Upper lobe of right lung (tissue), 1 donor: Measurements from ENCODE around the gene DHRS9. TPM values are rescaled to one million over a fixed set of nuclear protein-coding genes. Genes with fewer than 3 reads are reported as not detected.
A peak's percentile ranks its signal among the peaks of the same experiment; 100 is the strongest.

Experiments
- ATAC-seq: fragments of 200-7000 bp; cut with Tn5 transposase; one replicate; pipeline ENCODE4 v1.9.1; 2020; ENCODE audit warnings: mild to moderate bottlenecking, moderate library complexity
- DNase-seq: peaks from one replicate; pipeline ENCODE4 v3.0.0-alpha.2; 2020
- H3K27ac ChIP-seq: fragments of 200-600 bp; one replicate; pipeline ENCODE4 v1.8.0; 2022
- H3K27me3 ChIP-seq: fragments of 200-600 bp; one replicate; pipeline ENCODE4 v1.8.0; 2022; ENCODE audit warnings: mild to moderate bottlenecking
- H3K36me3 ChIP-seq: fragments of 200-600 bp; one replicate; pipeline ENCODE4 v1.8.0; 2022
- H3K4me1 ChIP-seq: fragments of 200-600 bp; one replicate; pipeline ENCODE4 v1.8.0; 2022
- H3K4me3 ChIP-seq: fragments of 200-600 bp; one replicate; pipeline ENCODE4 v1.8.0; 2022; ENCODE audit warnings: mild to moderate bottlenecking
- H3K9me3 ChIP-seq: fragments of 200-600 bp; one replicate; pipeline ENCODE4 v1.8.0; 2022
- CTCF ChIP-seq: fragments of 200-600 bp; IDR thresholded peaks from one replicate; pipeline ENCODE4 v1.8.0; 2022; ENCODE audit warnings: antibody characterized with exemption
- intact Hi-C: fragments of 100-400 bp; cut with DNase I; formaldehyde crosslinking; loops from one replicate; pipeline ENCODE4 v1.11.0; 2022
- total RNA-seq: library from RNA; stranded (reverse); fragmentation: NEBNext Ultra II Directional; extraction: Animal tissue kit (Norgen Biotek cat#: 25700); gene quantifications from one replicate; pipeline ENCODE4 v1.2.1, GENCODE V29; 2021
- donor health status: DM: no; HTN: yes; CAD: no; lungs with severe emphysema.

Gene DHRS9
- total RNA-seq, 1 donor from 2014 or later = 7.6 TPM

GRCh38 chr2:169073963-169074751 is 4.8 kb downstream of the DHRS9 start:
- H3K4me1 ChIP-seq = no peaks in the 10 kb centered on the region
- no peak overlapping the region for H3K27ac ChIP-seq
- no peak for ATAC-seq
- no peak overlapping the region for H3K4me3 ChIP-seq
- TF ChIP-seq CTCF = no peak
- intact Hi-C loops = no loop called here
- H3K36me3 ChIP-seq = no peaks in the 10 kb centered on the region
- H3K27me3 ChIP-seq = no peaks in the 10 kb centered on the region
- no peaks in the 10 kb centered on the region for H3K9me3 ChIP-seq
- DNase-seq = no peak

- no peaks in the 10 kb centered on the region for H3K36me3 ChIP-seq
- H3K27me3 ChIP-seq = no peaks in the 10 kb centered on the region
- DNase-seq = no peak
- ATAC-seq = no peak
- H3K27ac ChIP-seq = no peak overlapping the region
- H3K4me1 ChIP-seq = no peaks in the 10 kb centered on the region
- TF ChIP-seq CTCF = no peak
- no peak overlapping the region for H3K4me3 ChIP-seq
- no peaks in the 10 kb centered on the region for H3K9me3 ChIP-seq
- intact Hi-C loops = no loop called here
Observed at GRCh38 chr2:169077674-169078240, 8.4 kb downstream of the DHRS9 start.

- Histone ChIP-seq H3K27me3 (no peaks in the 10 kb centered on the region), H3K27ac (no peak overlapping the region), H3K36me3 (no peaks in the 10 kb centered on the region), H3K9me3 (peaks cover 5% of the 10 kb centered on the region), H3K4me3 (no peak overlapping the region), H3K4me1 (no peaks in the 10 kb centered on the region)
- intact Hi-C loops = no loop called here
- TF ChIP-seq CTCF = no peak
- ATAC-seq (peak; percentile 69), DNase-seq (no peak)
Observed at GRCh38 chr2:169080250-169081069, 11.1 kb downstream of the DHRS9 start.

- ATAC-seq (no peak), DNase-seq (no peak)
- H3K4me3 ChIP-seq = no peak overlapping the region
- H3K36me3 ChIP-seq = no peaks in the 10 kb centered on the region
- intact Hi-C loops = no loop called here
- H3K27me3 ChIP-seq = no peaks in the 10 kb centered on the region
- peaks cover 6% of the 10 kb centered on the region for H3K9me3 ChIP-seq
- no peak overlapping the region for H3K27ac ChIP-seq
- H3K4me1 ChIP-seq = no peaks in the 10 kb centered on the region
- TF ChIP-seq CTCF = no peak
Observed at GRCh38 chr2:169081551-169081950, 12.2 kb downstream of the DHRS9 start.

GRCh38 chr2:169082995-169083394 is 13.6 kb downstream of the DHRS9 start:
- TF ChIP-seq CTCF = no peak
- Histone ChIP-seq H3K36me3 (no peaks in the 10 kb centered on the region), H3K4me1 (peaks cover 6% of the 10 kb centered on the region), H3K9me3 (peaks cover 6% of the 10 kb centered on the region), H3K27me3 (no peaks in the 10 kb centered on the region), H3K4me3 (no peak overlapping the region), H3K27ac (no peak overlapping the region)
- intact Hi-C loops = no loop called here
- ATAC-seq (peak; percentile 45), DNase-seq (no peak)
